ENCODE results near the gene RBM14.
"Not testable (repeated sequence)": the region's sequence is repeated elsewhere in the genome, so short reads cannot be mapped to it uniquely, and the experiment has no call there.

Gene RBM14

GRCh38 chr11:66616379-66617154 lies at the start of gene RBM14:
RBM14 (plus strand) TSS chr11:66616630; CDS start chr11:66616721, 91 bp downstream.
- DNase-seq: peak; percentile 97

- no peak for DNase-seq
These were observed 48.7 kb upstream of the RBM14 start for GRCh38 chr11:66567787-66568123.

- peak; percentile 81 for DNase-seq
These were observed 48.1 kb upstream of the RBM14 start, which contains the start of gene CTSF for GRCh38 chr11:66568124-66568916. CTSF (minus strand) TSS chr11:66568606; CDS start chr11:66568486, 120 bp downstream.

- no peak for DNase-seq
These were observed 47.4 kb upstream of the RBM14 start for GRCh38 chr11:66569076-66569475.

GRCh38 chr11:66570079-66570849 lies 46.2 kb upstream of the RBM14 start:
- DNase-seq: no peak

GRCh38 chr11:66570850-66571180 lies 45.6 kb upstream of the RBM14 start:
- no peak for DNase-seq

GRCh38 chr11:66579017-66579606 lies 37.3 kb upstream of the RBM14 start:
- DNase-seq: peak; percentile 78

- DNase-seq: no peak
These were observed 35.6 kb upstream of the RBM14 start for GRCh38 chr11:66580803-66581202.

GRCh38 chr11:66581261-66581660 lies 35.2 kb upstream of the RBM14 start:
- DNase-seq: no peak

GRCh38 chr11:66582565-66583147 lies 33.8 kb upstream of the RBM14 start:
- DNase-seq: not testable (repeated sequence)

- not testable (repeated sequence) for DNase-seq
These were observed 31.0 kb upstream of the RBM14 start for GRCh38 chr11:66585447-66585846.

- DNase-seq: no peak
These were observed 30.3 kb upstream of the RBM14 start for GRCh38 chr11:66586136-66586535.

GRCh38 chr11:66589315-66589714 lies 27.1 kb upstream of the RBM14 start:
- DNase-seq: not testable (repeated sequence)

- no peak for DNase-seq
These were observed 26.3 kb upstream of the RBM14 start for GRCh38 chr11:66589996-66590675.

GRCh38 chr11:66591175-66591574 lies 25.3 kb upstream of the RBM14 start:
- DNase-seq: no peak

- DNase-seq: peak; percentile 97
These were observed 23.8 kb upstream of the RBM14 start, which contains the start of the genes CCDC87 and CCS for GRCh38 chr11:66592457-66593302. CCDC87 (minus strand) TSS chr11:66593063; CDS start chr11:66593015, 48 bp downstream. CCS (plus strand) TSS chr11:66593185; CDS start chr11:66593262, 77 bp downstream.

- no peak for DNase-seq
These were observed 23.2 kb upstream of the RBM14 start for GRCh38 chr11:66593303-66593635.

GRCh38 chr11:66593650-66594049 lies 22.8 kb upstream of the RBM14 start:
- DNase-seq: no peak

- DNase-seq: no peak
These were observed 21.1 kb upstream of the RBM14 start for GRCh38 chr11:66595245-66595904.

- DNase-seq: no peak
These were observed 17.4 kb upstream of the RBM14 start for GRCh38 chr11:66598993-66599392.
